Panc1 (cell line): ENCODE data around the gene ASPA. TPM values are rescaled to one million over a fixed set of nuclear protein-coding genes. Genes with fewer than 3 reads are reported as not detected.

ENCODE experiments used
- ATAC-seq: fragments of 200-7000 bp; cut with Tn5 transposase; 2 replicates; pipeline ENCODE4 v1.9.1; 2020; ENCODE audit warnings: mild to moderate bottlenecking, moderate library complexity
- BruUV-seq: library from RNA; stranded (reverse); fragments of 400-500 nt; replicated peaks from 2 replicates; lab custom pipeline; 2021; lab: Mats Ljungman, UMichigan
- CTCF ChIA-PET: fragments of 300-600 bp; sonication (Branson Sonifier 250); formaldehyde crosslinking; loops from one replicate; lab custom pipeline; 2022; ENCODE audit warnings: antibody characterized with exemption; lab: Charles Lee
- POLR2A ChIA-PET: fragments of 300-600 bp; sonication (Branson Sonifier 250); formaldehyde crosslinking; loops from one replicate; lab custom pipeline; 2022; ENCODE audit warnings: antibody characterized with exemption; lab: Charles Lee
- DNase-seq: peaks from one replicate; pipeline ENCODE4 v3.0.0-alpha.2; 2010; ENCODE audit warnings: low read depth, low spot score
- H3K27ac ChIP-seq: 2 replicates; pipeline ENCODE4 v1.5.1; 2011; ENCODE audit warnings: mild to moderate bottlenecking, low read length, inconsistent platforms
- H3K27me3 ChIP-seq: fragments of 200-500 bp; sonication (Bioruptor generic); 2 replicates; pipeline ENCODE4 v1.6.0; 2014; ENCODE audit warnings: low read length, inconsistent platforms; ENCODE audit not compliant: control insufficient read depth, insufficient read depth
- H3K36me3 ChIP-seq: fragments of 200-500 bp; sonication (Bioruptor generic); 2 replicates; pipeline ENCODE4 v1.5.1; 2014; ENCODE audit warnings: inconsistent platforms, mild to moderate bottlenecking, low read length, moderate library complexity; ENCODE audit not compliant: control insufficient read depth, insufficient read depth
- H3K4me1 ChIP-seq: 2 replicates; pipeline ENCODE4 v1.5.1; 2011; ENCODE audit warnings: inconsistent platforms, mild to moderate bottlenecking, low read length, moderate library complexity; ENCODE audit not compliant: control insufficient read depth, insufficient read depth
- H3K4me3 ChIP-seq, 2 experiments: 2 replicates each; pipeline ENCODE4 v1.5.1; 2011 to 2012; ENCODE audit warnings: low read depth in 2 of 2, low read length in 2 of 2, mild to moderate bottlenecking in 2 of 2, inconsistent platforms in 1 of 2, moderate library complexity in 1 of 2
- H3K9me3 ChIP-seq: fragments of 200-500 bp; sonication (Bioruptor generic); 2 replicates; pipeline ENCODE4 v1.5.1; 2014; ENCODE audit warnings: low read depth, mild to moderate bottlenecking, inconsistent platforms, low read length, moderate library complexity; ENCODE audit not compliant: control insufficient read depth, insufficient read depth
- POLR2AphosphoS5 ChIP-seq: IDR thresholded peaks from 2 replicates; pipeline ENCODE4 v1.6.1; 2012; ENCODE audit warnings: mild to moderate bottlenecking, low read depth, low read length, moderate library complexity
- SIN3A ChIP-seq: IDR thresholded peaks from 2 replicates; pipeline ENCODE4 v1.6.1; 2012; ENCODE audit warnings: low read depth, mild to moderate bottlenecking, low read length, moderate library complexity, borderline replicate concordance; ENCODE audit not compliant: insufficient read depth
- TCF7L2 ChIP-seq: IDR thresholded peaks from 2 replicates; pipeline ENCODE4 v1.6.1; 2011; ENCODE audit warnings: mild to moderate bottlenecking, low read depth, low read length, inconsistent platforms
- in situ Hi-C: cut with HindIII; loops from 2 replicates; pipeline ENCODE4 v1.10.0; 2016; ENCODE audit warnings: low sequenced_read_pairs, low pct_unique_long_range_greater_than_20kb
- intact Hi-C: fragments of 100-400 bp; cut with micrococcal nuclease; formaldehyde crosslinking; loops from one replicate; pipeline ENCODE4 v1.10.0; 2022; ENCODE audit not compliant: unreplicated experiment
- total RNA-seq: library from RNA; stranded (reverse); gene quantifications from one replicate; pipeline ENCODE4 v1.2.1, GENCODE V29; 2021; ENCODE audit not compliant: unreplicated experiment
- TF ChIP-seq, protein P1 (sequence below): fragments of 450-650 bp; IDR thresholded peaks from 2 replicates; pipeline ENCODE4 v1.5.1; 2017; ENCODE audit warnings: mild to moderate bottlenecking
- TF ChIP-seq, protein P2 (sequence below), 2 experiments: IDR thresholded peaks; 2 replicates each; pipeline ENCODE4 v1.6.1; 2011 to 2012; ENCODE audit warnings: low read depth in 2 of 2, control low read depth in 1 of 2, low read length in 1 of 2, mild to moderate bottlenecking in 1 of 2, moderate library complexity in 1 of 2; ENCODE audit not compliant: insufficient read depth in 1 of 2

Gene ASPA
- total RNA-seq, 1 experiment from 2014 or later, result not detected

DNA sequence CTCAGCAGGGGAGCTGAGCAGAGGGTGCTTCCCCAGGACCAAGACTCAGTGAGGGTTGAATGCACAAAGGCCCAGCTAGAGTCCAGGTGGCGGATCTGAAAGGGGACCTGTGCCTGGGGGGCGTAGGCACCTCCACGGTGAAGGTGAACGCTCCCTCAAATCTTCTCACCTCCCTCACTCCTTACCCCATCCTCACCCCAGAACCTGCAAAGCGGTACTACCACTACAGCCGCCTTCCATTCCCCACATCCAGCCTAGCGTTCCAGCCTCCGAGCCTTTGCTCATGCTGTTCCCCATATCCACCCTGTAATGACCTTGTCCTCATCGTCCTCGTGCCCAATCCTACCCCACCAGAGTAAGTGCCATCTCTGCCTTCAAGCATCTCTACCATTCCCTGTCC is 51.2 kb downstream of the ASPA start:
- CTCF ChIA-PET, result no interaction called here
- no TSS peak for BruUV-seq

DNA sequence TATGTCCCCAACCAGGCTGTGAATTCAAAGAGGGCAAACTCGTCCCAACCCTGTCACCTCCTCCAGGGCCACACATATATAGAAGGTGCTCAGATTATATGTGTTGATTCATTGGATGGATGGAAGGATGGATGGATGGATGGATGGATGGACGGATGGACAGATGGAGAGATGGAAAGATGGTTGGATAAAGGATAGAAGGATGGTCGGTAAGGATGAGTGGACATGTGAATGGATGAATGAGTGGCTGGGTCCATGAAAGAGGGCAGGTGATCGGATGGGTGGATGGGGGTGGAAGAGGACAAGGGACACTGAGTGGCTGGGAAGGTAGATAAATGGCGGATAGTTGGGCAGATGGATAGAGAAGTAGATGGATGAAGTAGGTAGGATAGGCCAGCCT is 51.7 kb downstream of the ASPA start:
- H3K36me3 ChIP-seq, result no peaks in the 10 kb centered on the region
- TF ChIP-seq POLR2AphosphoS5 (no peak), TCF7L2 (no peak), SIN3A (no peak)
- TF ChIP-seq, protein P1, sequence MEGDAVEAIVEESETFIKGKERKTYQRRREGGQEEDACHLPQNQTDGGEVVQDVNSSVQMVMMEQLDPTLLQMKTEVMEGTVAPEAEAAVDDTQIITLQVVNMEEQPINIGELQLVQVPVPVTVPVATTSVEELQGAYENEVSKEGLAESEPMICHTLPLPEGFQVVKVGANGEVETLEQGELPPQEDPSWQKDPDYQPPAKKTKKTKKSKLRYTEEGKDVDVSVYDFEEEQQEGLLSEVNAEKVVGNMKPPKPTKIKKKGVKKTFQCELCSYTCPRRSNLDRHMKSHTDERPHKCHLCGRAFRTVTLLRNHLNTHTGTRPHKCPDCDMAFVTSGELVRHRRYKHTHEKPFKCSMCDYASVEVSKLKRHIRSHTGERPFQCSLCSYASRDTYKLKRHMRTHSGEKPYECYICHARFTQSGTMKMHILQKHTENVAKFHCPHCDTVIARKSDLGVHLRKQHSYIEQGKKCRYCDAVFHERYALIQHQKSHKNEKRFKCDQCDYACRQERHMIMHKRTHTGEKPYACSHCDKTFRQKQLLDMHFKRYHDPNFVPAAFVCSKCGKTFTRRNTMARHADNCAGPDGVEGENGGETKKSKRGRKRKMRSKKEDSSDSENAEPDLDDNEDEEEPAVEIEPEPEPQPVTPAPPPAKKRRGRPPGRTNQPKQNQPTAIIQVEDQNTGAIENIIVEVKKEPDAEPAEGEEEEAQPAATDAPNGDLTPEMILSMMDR, result no peak
- TF ChIP-seq, protein P2, sequence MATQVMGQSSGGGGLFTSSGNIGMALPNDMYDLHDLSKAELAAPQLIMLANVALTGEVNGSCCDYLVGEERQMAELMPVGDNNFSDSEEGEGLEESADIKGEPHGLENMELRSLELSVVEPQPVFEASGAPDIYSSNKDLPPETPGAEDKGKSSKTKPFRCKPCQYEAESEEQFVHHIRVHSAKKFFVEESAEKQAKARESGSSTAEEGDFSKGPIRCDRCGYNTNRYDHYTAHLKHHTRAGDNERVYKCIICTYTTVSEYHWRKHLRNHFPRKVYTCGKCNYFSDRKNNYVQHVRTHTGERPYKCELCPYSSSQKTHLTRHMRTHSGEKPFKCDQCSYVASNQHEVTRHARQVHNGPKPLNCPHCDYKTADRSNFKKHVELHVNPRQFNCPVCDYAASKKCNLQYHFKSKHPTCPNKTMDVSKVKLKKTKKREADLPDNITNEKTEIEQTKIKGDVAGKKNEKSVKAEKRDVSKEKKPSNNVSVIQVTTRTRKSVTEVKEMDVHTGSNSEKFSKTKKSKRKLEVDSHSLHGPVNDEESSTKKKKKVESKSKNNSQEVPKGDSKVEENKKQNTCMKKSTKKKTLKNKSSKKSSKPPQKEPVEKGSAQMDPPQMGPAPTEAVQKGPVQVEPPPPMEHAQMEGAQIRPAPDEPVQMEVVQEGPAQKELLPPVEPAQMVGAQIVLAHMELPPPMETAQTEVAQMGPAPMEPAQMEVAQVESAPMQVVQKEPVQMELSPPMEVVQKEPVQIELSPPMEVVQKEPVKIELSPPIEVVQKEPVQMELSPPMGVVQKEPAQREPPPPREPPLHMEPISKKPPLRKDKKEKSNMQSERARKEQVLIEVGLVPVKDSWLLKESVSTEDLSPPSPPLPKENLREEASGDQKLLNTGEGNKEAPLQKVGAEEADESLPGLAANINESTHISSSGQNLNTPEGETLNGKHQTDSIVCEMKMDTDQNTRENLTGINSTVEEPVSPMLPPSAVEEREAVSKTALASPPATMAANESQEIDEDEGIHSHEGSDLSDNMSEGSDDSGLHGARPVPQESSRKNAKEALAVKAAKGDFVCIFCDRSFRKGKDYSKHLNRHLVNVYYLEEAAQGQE (IDR thresholded peaks at IDR 0.05; ENCODE audit: insufficient read depth in 1 of 2, low read depth in 2 of 2, low read length in 1 of 2), result no peak
- H3K4me3 ChIP-seq, result no peak overlapping the region
- H3K27me3 ChIP-seq, result no peaks in the 10 kb centered on the region
- DNase-seq (no peak), ATAC-seq (no peak)
- no peaks in the 10 kb centered on the region for H3K9me3 ChIP-seq
- no TSS peak for BruUV-seq
- in situ Hi-C loops (no loop called here), intact Hi-C loops (no loop called here)
- CTCF ChIA-PET, result no interaction called here
- H3K4me1 ChIP-seq, result no peaks in the 10 kb centered on the region
- no peak overlapping the region for H3K27ac ChIP-seq
- POLR2A ChIA-PET, result no interaction called here

More for the DNA sequence above, 51.2 kb downstream of the ASPA start:
- Histone ChIP-seq H3K4me3 (no peak overlapping the region), H3K27me3 (no peaks in the 10 kb centered on the region), H3K36me3 (no peaks in the 10 kb centered on the region), H3K27ac (no peak overlapping the region), H3K9me3 (no peaks in the 10 kb centered on the region), H3K4me1 (no peaks in the 10 kb centered on the region)
- no peak for DNase-seq
- in situ Hi-C loops, result no loop called here
- intact Hi-C loops, result no loop called here
- TF ChIP-seq, protein P2 (IDR thresholded peaks at IDR 0.05; ENCODE audit: insufficient read depth in 1 of 2, low read depth in 2 of 2, low read length in 1 of 2), result no peak
- TF ChIP-seq, protein P1, result no peak
- TF ChIP-seq POLR2AphosphoS5, result no peak
- TF ChIP-seq TCF7L2, result no peak
- no peak for TF ChIP-seq SIN3A
- ATAC-seq, result no peak
- POLR2A ChIA-PET, result no interaction called here
